Lung (tissue), 12 donors: ENCODE measurements around the gene L3MBTL3. TPM values are rescaled to one million over a fixed set of nuclear protein-coding genes. Genes with fewer than 3 reads are reported as not detected.

Experiments
- ATAC-seq: fragments of 200-7000 bp; cut with Tn5 transposase; one replicate; pipeline ENCODE4 v1.9.1; 2020; ENCODE audit warnings: moderate number of reproducible peaks; ENCODE audit not compliant: insufficient read depth, low FRiP score
- DNase-seq, 3 donors: peaks; one replicate each; pipeline ENCODE4 v3.0.0-alpha.2; 2013 to 2017
- H3K27ac ChIP-seq, 2 donors: one replicate each; pipeline ENCODE4 v1.5.1; 2013; ENCODE audit warnings: mild to moderate bottlenecking in 2 of 2, moderate library complexity in 2 of 2, control low read depth in 1 of 2, inconsistent platforms in 1 of 2, low read depth in 1 of 2, low read length in 1 of 2
- H3K27me3 ChIP-seq, 3 donors: one replicate each; pipeline ENCODE4 v1.5.1; 2013; ENCODE audit warnings: low read length in 2 of 3; ENCODE audit not compliant: control insufficient read depth in 3 of 3, insufficient read depth in 3 of 3
- H3K36me3 ChIP-seq, 4 donors: one replicate each; pipeline ENCODE4 v1.5.1; 2013; ENCODE audit warnings: low read length in 4 of 4, mild to moderate bottlenecking in 1 of 4, moderate library complexity in 1 of 4; ENCODE audit not compliant: control insufficient read depth in 4 of 4, insufficient read depth in 4 of 4
- H3K4me1 ChIP-seq, 5 donors: one replicate each; pipeline ENCODE4 v1.5.1; 2013; ENCODE audit warnings: low read length in 5 of 5, mild to moderate bottlenecking in 2 of 5, moderate library complexity in 1 of 5; ENCODE audit not compliant: control insufficient read depth in 5 of 5, insufficient read depth in 5 of 5
- H3K4me3 ChIP-seq: one replicate; pipeline ENCODE4 v1.5.1; 2013; ENCODE audit warnings: mild to moderate bottlenecking, control low read depth, moderate library complexity
- H3K9ac ChIP-seq, 2 donors: one replicate each; pipeline ENCODE4 v1.5.1; 2013; ENCODE audit warnings: low read length in 2 of 2, control low read depth in 1 of 2; ENCODE audit not compliant: insufficient read depth in 1 of 2
- H3K9me3 ChIP-seq, 4 donors: one replicate each; pipeline ENCODE4 v1.5.1; 2013; ENCODE audit warnings: low read length in 3 of 4, mild to moderate bottlenecking in 1 of 4, moderate library complexity in 1 of 4; ENCODE audit not compliant: control insufficient read depth in 4 of 4, insufficient read depth in 3 of 4
- WGBS, 2 donors: extraction: QIAGEN DNeasy Blood & Tissue Kit; methylation state at CpG; one replicate each; pipeline ENCODE4 v1.1.7; 2013; 5-methylcytosine and 5-hydroxymethylcytosine counted together
- polyA plus RNA-seq, 2 donors: library from polyadenylated mRNA; stranded (reverse); fragments of 200-250 nt; gene quantifications; one replicate each; pipeline ENCODE4 v1.2.1, GENCODE V29; 2013
- total RNA-seq, 2 donors: library from RNA; depleted of rRNA in 1 of 2; stranded (reverse); fragments of >200 nt in 1 of 2; gene quantifications; one replicate each; pipeline ENCODE4 v1.2.1, GENCODE V29; 2014 to 2021
- TF ChIP-seq, protein P1 (sequence below): IDR thresholded peaks from 2 replicates; pipeline ENCODE4 v1.5.1; 2012; ENCODE audit warnings: mild to moderate bottlenecking; ENCODE audit errors: control extremely low read depth, extremely low read depth
- donor health status: control.
- donor health status: control.
- donor health status: Bipolar disorder and iron deficiency.
- donor health status: healthy.
- donor health status: DM: yes; HTN: yes; CAD: no.

The L3MBTL3 gene
- total and polyA plus RNA-seq, 4 donors: 2.0 to 15.9 (median 3.7) TPM

DNA sequence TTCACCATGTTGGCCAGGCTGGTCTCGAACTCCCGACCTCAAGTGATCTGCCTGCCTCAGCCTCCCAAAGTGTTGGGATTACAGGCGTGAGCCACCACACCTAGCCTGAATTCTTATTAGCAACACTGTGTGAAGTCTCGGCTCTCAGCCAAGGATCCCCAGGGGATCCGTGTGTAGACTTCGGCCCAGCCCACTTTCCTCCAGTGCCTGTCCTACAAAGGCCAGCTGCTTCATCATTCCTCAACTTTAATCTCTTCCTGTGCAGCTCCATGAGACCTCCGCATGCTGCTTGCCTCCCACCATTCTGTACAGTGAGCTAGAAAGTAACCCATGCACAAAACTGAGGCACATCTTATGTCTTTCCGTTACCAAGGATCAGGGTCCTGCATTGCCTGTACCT lies 132.5 kb downstream of the L3MBTL3 start:
- Histone ChIP-seq H3K27ac (no peak overlapping the region), H3K27me3 (no peaks in the 10 kb centered on the region), H3K36me3 (no peaks in the 10 kb centered on the region), H3K9ac (no peak overlapping the region), H3K4me3 (no peak overlapping the region), H3K4me1 (peaks cover 0 to 3% (median 0%) of the 10 kb centered on the region in 5 donors), H3K9me3 (peaks cover 0 to 3% (median 0%) of the 10 kb centered on the region in 4 donors)
- no peak for ATAC-seq
- 78 to 86% methylated on average over 8 of the region's 8 CpGs for WGBS, 2 donors
- no peak for DNase-seq
- TF ChIP-seq, protein P1, sequence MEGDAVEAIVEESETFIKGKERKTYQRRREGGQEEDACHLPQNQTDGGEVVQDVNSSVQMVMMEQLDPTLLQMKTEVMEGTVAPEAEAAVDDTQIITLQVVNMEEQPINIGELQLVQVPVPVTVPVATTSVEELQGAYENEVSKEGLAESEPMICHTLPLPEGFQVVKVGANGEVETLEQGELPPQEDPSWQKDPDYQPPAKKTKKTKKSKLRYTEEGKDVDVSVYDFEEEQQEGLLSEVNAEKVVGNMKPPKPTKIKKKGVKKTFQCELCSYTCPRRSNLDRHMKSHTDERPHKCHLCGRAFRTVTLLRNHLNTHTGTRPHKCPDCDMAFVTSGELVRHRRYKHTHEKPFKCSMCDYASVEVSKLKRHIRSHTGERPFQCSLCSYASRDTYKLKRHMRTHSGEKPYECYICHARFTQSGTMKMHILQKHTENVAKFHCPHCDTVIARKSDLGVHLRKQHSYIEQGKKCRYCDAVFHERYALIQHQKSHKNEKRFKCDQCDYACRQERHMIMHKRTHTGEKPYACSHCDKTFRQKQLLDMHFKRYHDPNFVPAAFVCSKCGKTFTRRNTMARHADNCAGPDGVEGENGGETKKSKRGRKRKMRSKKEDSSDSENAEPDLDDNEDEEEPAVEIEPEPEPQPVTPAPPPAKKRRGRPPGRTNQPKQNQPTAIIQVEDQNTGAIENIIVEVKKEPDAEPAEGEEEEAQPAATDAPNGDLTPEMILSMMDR: no peak

DNA sequence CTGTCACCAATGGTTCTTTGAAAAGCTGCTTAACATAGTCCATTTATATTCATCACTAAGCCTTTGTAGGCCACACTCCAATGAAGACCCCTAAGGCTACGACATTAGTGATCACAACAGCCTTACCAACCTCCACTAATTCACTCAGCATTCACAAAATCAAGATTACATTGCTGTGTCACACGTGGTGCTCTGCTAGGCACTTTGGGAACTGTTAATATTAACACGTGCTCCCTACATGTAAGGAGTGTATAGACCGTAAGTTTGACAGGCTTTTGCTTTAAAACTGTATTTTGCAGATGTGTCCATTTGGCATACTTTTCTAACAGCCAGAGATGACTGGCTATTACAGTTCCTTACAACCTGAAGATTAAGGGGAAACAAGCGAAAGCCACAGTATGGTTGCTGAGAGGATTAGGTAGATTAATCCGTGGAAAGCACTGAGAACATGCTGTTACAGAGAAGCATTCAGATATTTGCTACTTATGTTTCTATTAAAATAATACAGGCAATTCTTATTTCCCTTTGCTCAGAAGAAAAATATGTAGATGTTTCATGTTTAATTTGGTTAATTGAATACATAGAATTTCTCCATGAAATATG lies 134.6 kb downstream of the L3MBTL3 start:
- no peak overlapping the region for H3K27ac ChIP-seq
- peaks cover 0 to 2% (median 0%) of the 10 kb centered on the region in 5 donors for H3K4me1 ChIP-seq
- H3K36me3 ChIP-seq: no peaks in the 10 kb centered on the region
- TF ChIP-seq, protein P1: no peak
- H3K4me3 ChIP-seq: no peak overlapping the region
- H3K9ac ChIP-seq: no peak overlapping the region
- WGBS, 2 donors: 91 to 92% methylated on average over 6 of the region's 6 CpGs
- H3K27me3 ChIP-seq: no peaks in the 10 kb centered on the region
- peaks cover 0 to 3% (median 0%) of the 10 kb centered on the region in 4 donors for H3K9me3 ChIP-seq
- DNase-seq (no peak), ATAC-seq (no peak)

DNA sequence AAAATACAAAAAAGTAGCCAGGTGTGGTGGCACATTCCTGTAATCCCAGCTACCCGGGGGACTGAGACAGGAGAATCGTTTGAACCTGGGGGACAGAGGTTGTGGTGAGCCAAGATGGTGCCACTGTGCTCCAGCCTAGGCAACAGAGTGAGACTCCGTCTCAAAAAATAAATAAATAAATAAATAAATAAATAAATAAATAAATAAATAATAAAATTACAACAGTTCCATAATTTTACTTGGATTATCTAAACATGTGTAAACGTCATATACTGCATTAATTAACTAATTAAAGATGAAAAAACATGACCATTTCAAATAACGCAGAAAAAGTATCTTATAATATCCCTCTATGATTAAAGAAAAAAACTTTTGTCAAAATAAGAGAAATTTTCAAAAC lies 138.5 kb downstream of the L3MBTL3 start:
- Histone ChIP-seq H3K4me1 (peaks cover 0 to 18% (median 0%) of the 10 kb centered on the region in 5 donors), H3K27me3 (no peaks in the 10 kb centered on the region), H3K9ac (no peak overlapping the region), H3K4me3 (no peak overlapping the region), H3K9me3 (peaks cover 0 to 5% (median under 1%) of the 10 kb centered on the region in 4 donors), H3K27ac (no peak overlapping the region), H3K36me3 (no peaks in the 10 kb centered on the region)
- DNase-seq: no peak
- no peak for ATAC-seq
- whole genome bisulfite sequencing, 2 donors: 95 to 98% methylated on average over 5 of the region's 5 CpGs
- TF ChIP-seq, protein P1: no peak

DNA sequence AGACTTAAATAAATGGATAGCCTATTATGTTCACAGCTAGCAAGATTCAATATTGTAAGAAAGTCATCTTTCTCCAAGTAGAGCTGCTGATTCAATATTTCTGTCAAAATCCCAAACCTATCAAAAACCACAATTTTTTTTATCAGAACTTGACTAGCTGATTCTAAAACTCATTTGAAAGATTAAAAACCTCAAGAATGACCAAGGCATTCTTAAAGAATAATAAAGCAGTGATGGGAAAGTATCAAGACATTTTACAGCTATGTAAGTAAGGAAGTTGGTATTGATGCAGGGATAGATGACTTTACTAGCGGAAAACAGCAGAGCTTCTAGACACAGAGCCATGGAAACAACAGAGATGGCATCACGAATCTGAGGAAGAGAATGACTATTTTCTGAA lies 139.7 kb downstream of the L3MBTL3 start:
- no peak for ATAC-seq
- H3K36me3 ChIP-seq: no peaks in the 10 kb centered on the region
- no peak overlapping the region for H3K27ac ChIP-seq
- 88 to 97% methylated on average over 2 of the region's 2 CpGs for WGBS, 2 donors
- no peak overlapping the region for H3K4me3 ChIP-seq
- TF ChIP-seq, protein P1: no peak
- H3K9ac ChIP-seq: no peak overlapping the region
- peaks cover 0 to 28% (median 0%) of the 10 kb centered on the region in 5 donors for H3K4me1 ChIP-seq
- DNase-seq: no peak
- H3K9me3 ChIP-seq: peaks cover 0 to 5% (median under 1%) of the 10 kb centered on the region in 4 donors
- no peaks in the 10 kb centered on the region for H3K27me3 ChIP-seq
